Smooth muscle cell (in vitro differentiated cells): ENCODE results near the gene GANC. TPM values are rescaled to one million over a fixed set of nuclear protein-coding genes. Genes with fewer than 3 reads are reported as not detected.

Experiments
- DNase-seq: peaks from one replicate; lab custom pipeline; 2025; ENCODE audit not compliant: unreplicated experiment; lab: John Stamatoyannopoulos, UW
- H2AFZ ChIP-seq: fragments of 200-600 bp; sonication (generic); 2 replicates; pipeline ENCODE4 v1.6.0; 2016; ENCODE audit warnings: antibody characterized with exemption, low read depth, mild to moderate bottlenecking
- H3F3A ChIP-seq: fragments of 200-600 bp; sonication (generic); 2 replicates; pipeline ENCODE4 v1.6.0; 2017; ENCODE audit warnings: antibody characterized with exemption, low read depth
- H3K27ac ChIP-seq: fragments of 200-600 bp; sonication (generic); 2 replicates; pipeline ENCODE4 v1.5.1; 2016; ENCODE audit warnings: low read depth, mild to moderate bottlenecking
- H3K27me3 ChIP-seq: fragments of 200-600 bp; sonication (generic); 2 replicates; pipeline ENCODE4 v1.6.1; 2016; ENCODE audit warnings: low read depth, mild to moderate bottlenecking
- H3K36me3 ChIP-seq: fragments of 200-600 bp; sonication (generic); 2 replicates; pipeline ENCODE4 v1.5.1; 2016; ENCODE audit warnings: low read depth
- H3K4me1 ChIP-seq: fragments of 200-600 bp; sonication (generic); 2 replicates; pipeline ENCODE4 v1.5.1; 2016; ENCODE audit warnings: low read depth
- H3K4me2 ChIP-seq: fragments of 200-600 bp; sonication (generic); 2 replicates; pipeline ENCODE4 v1.6.0; 2016; ENCODE audit warnings: mild to moderate bottlenecking
- H3K4me3 ChIP-seq: fragments of 200-600 bp; sonication (generic); 2 replicates; pipeline ENCODE4 v1.5.1; 2016; ENCODE audit warnings: mild to moderate bottlenecking
- H3K79me2 ChIP-seq: fragments of 200-600 bp; sonication (generic); 2 replicates; pipeline ENCODE4 v1.6.0; 2016; ENCODE audit warnings: low read depth, mild to moderate bottlenecking
- H3K9ac ChIP-seq: fragments of 200-600 bp; sonication (generic); 2 replicates; pipeline ENCODE4 v1.6.0; 2016; ENCODE audit warnings: low read depth
- H3K9me3 ChIP-seq: fragments of 200-600 bp; sonication (generic); replicated peaks from 2 replicates; pipeline ENCODE4 v1.5.1; 2016; ENCODE audit warnings: low read depth
- H4K20me1 ChIP-seq: fragments of 200-600 bp; sonication (generic); 2 replicates; pipeline ENCODE4 v1.6.0; 2016; ENCODE audit warnings: low read depth
- CTCF ChIP-seq: fragments of 200-600 bp; sonication (generic); IDR thresholded peaks from 2 replicates; pipeline ENCODE4 v1.5.1; 2017; ENCODE audit warnings: borderline replicate concordance, mild to moderate bottlenecking, antibody characterized with exemption; ENCODE audit not compliant: insufficient read depth, poor library complexity, severe bottlenecking
- WGBS: methylation state at CpG from one replicate; pipeline ENCODE4 v1.1.7; 2016; ENCODE audit warnings: low lambda C conversion rate; 5-methylcytosine and 5-hydroxymethylcytosine counted together
- polyA plus RNA-seq: library from polyadenylated mRNA; unstranded; fragments of >200 nt; fragmentation: Nextera tagmentation; extraction: Ambion mirVana; gene quantifications from 2 replicates; pipeline ENCODE4 v1.2.1, GENCODE V29; 2016
- total RNA-seq: library from RNA; depleted of rRNA; stranded (reverse); fragments of >200 nt; gene quantifications from 2 replicates; pipeline ENCODE4 v1.2.3, GENCODE V29; 2014

The GANC gene
- total and polyA plus RNA-seq, 2 experiments from 2014 or later: 12.6 to 13.1 TPM

GRCh38 chr15:42355291-42355690 lies 82.3 kb downstream of the GANC start:
- no peak overlapping the region for H3K9ac ChIP-seq
- no peaks in the 10 kb centered on the region for H3K4me1 ChIP-seq
- no peak overlapping the region for H2AFZ ChIP-seq
- H3K27me3 ChIP-seq: no peaks in the 10 kb centered on the region
- H3K36me3 ChIP-seq: no peaks in the 10 kb centered on the region
- TF ChIP-seq CTCF: no peak
- no peak overlapping the region for H3K4me3 ChIP-seq
- 96% methylated on average over 6 of the region's 6 CpGs for WGBS
- no peak for DNase-seq
- H4K20me1 ChIP-seq: no peaks in the 10 kb centered on the region
- no peaks in the 10 kb centered on the region for H3K9me3 ChIP-seq
- no peak overlapping the region for H3K27ac ChIP-seq
- H3K79me2 ChIP-seq: no peaks in the 10 kb centered on the region
- no peak overlapping the region for H3K4me2 ChIP-seq
- H3F3A ChIP-seq: no peaks in the 10 kb centered on the region

DNA sequence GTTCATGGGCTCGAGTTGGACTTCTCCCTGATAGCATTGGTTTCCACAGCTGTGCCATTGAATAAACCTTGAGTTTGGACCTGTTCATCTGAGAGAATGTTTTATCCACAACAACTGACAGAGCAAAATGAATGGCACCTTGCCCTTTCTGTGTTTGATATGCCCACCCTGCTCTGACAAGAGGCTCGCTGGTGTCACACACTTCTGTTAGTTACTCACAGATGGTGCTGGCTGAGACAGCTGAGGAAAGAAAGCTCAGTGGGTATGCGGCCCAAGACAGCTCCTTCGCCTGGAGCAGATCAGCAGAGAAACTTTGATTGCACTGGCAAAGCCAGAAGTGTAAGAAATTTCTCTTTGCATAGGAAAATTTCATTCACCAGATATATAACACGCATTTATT lies 83.8 kb downstream of the GANC start:
- TF ChIP-seq CTCF: no peak
- Histone ChIP-seq H3K79me2 (no peaks in the 10 kb centered on the region), H4K20me1 (no peaks in the 10 kb centered on the region), H3K4me3 (no peak overlapping the region), H3K36me3 (no peaks in the 10 kb centered on the region), H3K27me3 (no peaks in the 10 kb centered on the region), H2AFZ (no peak overlapping the region), H3K4me1 (no peaks in the 10 kb centered on the region), H3K9ac (no peak overlapping the region), H3K9me3 (no peaks in the 10 kb centered on the region), H3K4me2 (no peak overlapping the region), H3K27ac (no peak overlapping the region), H3F3A (no peaks in the 10 kb centered on the region)
- DNase-seq: no peak
- 87% methylated on average over 5 of the region's 5 CpGs for WGBS

- H3K9me3 ChIP-seq: no peaks in the 10 kb centered on the region
- no peak overlapping the region for H3K4me3 ChIP-seq
- no peak for TF ChIP-seq CTCF
- no peak for DNase-seq
- WGBS: 84% methylated on average over 2 of the region's 2 CpGs
- H3K36me3 ChIP-seq: no peaks in the 10 kb centered on the region
- H3K79me2 ChIP-seq: no peaks in the 10 kb centered on the region
- no peaks in the 10 kb centered on the region for H3K27me3 ChIP-seq
- H4K20me1 ChIP-seq: no peaks in the 10 kb centered on the region
- no peak overlapping the region for H3K27ac ChIP-seq
- H3K4me1 ChIP-seq: no peaks in the 10 kb centered on the region
- no peaks in the 10 kb centered on the region for H3F3A ChIP-seq
- H2AFZ ChIP-seq: no peak overlapping the region
- no peak overlapping the region for H3K9ac ChIP-seq
- H3K4me2 ChIP-seq: no peak overlapping the region
Measured at GRCh38 chr15:42358141-42358540, 85.1 kb downstream of the GANC start.

- Histone ChIP-seq H2AFZ (no peak within 1 kb of the TSS), H3K27ac (no peak within 1 kb of the TSS), H4K20me1 (no peaks in the 10 kb centered on the region), H3K4me1 (no peaks in the 10 kb centered on the region), H3F3A (no peaks in the 10 kb centered on the region), H3K79me2 (no peaks in the 10 kb centered on the region), H3K9me3 (no peaks in the 10 kb centered on the region), H3K4me2 (no peak within 1 kb of the TSS), H3K36me3 (no peaks in the 10 kb centered on the region), H3K27me3 (no peaks in the 10 kb centered on the region), H3K4me3 (no peak within 1 kb of the TSS), H3K9ac (no peak within 1 kb of the TSS)
- 96% methylated on average over 1 of the region's 1 CpG for WGBS
- no peak for TF ChIP-seq CTCF
- no peak for DNase-seq
Measured at GRCh38 chr15:42359249-42359648, 86.2 kb downstream of the GANC start, which contains the start of gene CAPN3. CAPN3 (plus strand) TSS chr15:42359501; CDS start chr15:42359806, 305 bp downstream.
